HepG2 (cell line): ENCODE data around the gene TNFSF12. TPM values are rescaled to one million over a fixed set of nuclear protein-coding genes. Genes with fewer than 3 reads are reported as not detected.
A peak's percentile ranks its signal among the peaks of the same experiment; 100 is the strongest.

Source experiments
- ATAC-seq: fragments of 200-7000 bp; cut with Tn5 transposase; 3 replicates; pipeline ENCODE4 v1.9.1; 2020; ENCODE audit warnings: mild to moderate bottlenecking, moderate library complexity
- BruUV-seq: library from RNA; stranded (reverse); fragments of 400-500 nt; replicated peaks from 2 replicates; lab custom pipeline; 2021; lab: Mats Ljungman, UMichigan
- CTCF ChIA-PET: fragments of 300-600 bp; formaldehyde crosslinking; extraction: SDS; loops from one replicate; lab custom pipeline; 2021; ENCODE audit warnings: low total read pairs, inconsistent platforms, low intra/inter-chr PET ratio; lab: Yijun Ruan, JAX
- POLR2A ChIA-PET: fragments of 350-600 bp; sonication (Branson Sonifier 250); formaldehyde crosslinking; loops from one replicate; lab custom pipeline; 2020; ENCODE audit warnings: antibody characterized with exemption, inconsistent platforms; lab: Yijun Ruan, JAX
- DNase-seq: peaks from one replicate; pipeline ENCODE4 v3.0.0-alpha.2; 2015; ENCODE audit warnings: low spot score
- FAIRE-seq: peaks from 3 replicates; lab custom pipeline; 2011; peaks lifted over from hg19 to GRCh38; lab: Jason Lieb, UNC
- H2AFZ ChIP-seq: one replicate; pipeline ENCODE4 v1.6.1; 2011; ENCODE audit warnings: low read length, inconsistent platforms
- H3K27ac ChIP-seq: fragments of 300-600 bp; 3 replicates; pipeline ENCODE4 v1.8.0; 2011; ENCODE audit warnings: mixed run types, mild to moderate bottlenecking, mixed read lengths, low read length, inconsistent platforms; ENCODE audit not compliant: insufficient read depth; ENCODE audit errors: extremely low read length
- H3K27me3 ChIP-seq, 2 experiments: fragments of 200-600 bp in 1 of 2; 2 replicates in 1 of 2; 3 replicates in 1 of 2; pipeline versions ENCODE4 v1.6.0 to v1.8.0; 2011; ENCODE audit warnings: low read length in 2 of 2, mild to moderate bottlenecking in 2 of 2, moderate library complexity in 2 of 2, inconsistent platforms in 1 of 2; ENCODE audit not compliant: insufficient read depth in 2 of 2, control insufficient read depth in 1 of 2
- H3K36me3 ChIP-seq, 2 experiments: fragments of 200-600 bp in 1 of 2; replicated peaks in 1 of 2; 2 replicates in 1 of 2; 3 replicates in 1 of 2; pipeline versions ENCODE4 v1.5.1 to v1.8.0; 2011; ENCODE audit warnings: low read length in 2 of 2, inconsistent platforms in 1 of 2; ENCODE audit not compliant: insufficient read depth in 2 of 2, control insufficient read depth in 1 of 2
- H3K4me1 ChIP-seq: 2 replicates; pipeline ENCODE4 v1.5.1; 2012; ENCODE audit warnings: low read length, inconsistent platforms; ENCODE audit not compliant: insufficient read depth
- H3K4me2 ChIP-seq: 2 replicates; pipeline ENCODE4 v1.6.0; 2011; ENCODE audit warnings: low read depth, low read length, inconsistent platforms
- H3K4me3 ChIP-seq, 3 experiments: fragments of 200-600 bp in 1 of 3; sonication (generic), shearing (Covaris generic) in 1 of 3; replicated peaks in 1 of 3; 2 replicates each; pipeline ENCODE4 v1.5.1; 2011 to 2016; ENCODE audit warnings: low read length in 3 of 3, inconsistent platforms in 2 of 3, low read depth in 2 of 3, mild to moderate bottlenecking in 2 of 3, control low read depth in 1 of 3, mixed read lengths in 1 of 3; ENCODE audit not compliant: insufficient read depth in 1 of 3
- H3K79me2 ChIP-seq: one replicate; pipeline ENCODE4 v1.6.1; 2011; ENCODE audit warnings: low read length, inconsistent platforms; ENCODE audit not compliant: insufficient read depth
- H3K9ac ChIP-seq: 2 replicates; pipeline ENCODE4 v1.6.0; 2011; ENCODE audit warnings: mild to moderate bottlenecking, low read depth, low read length, inconsistent platforms; ENCODE audit not compliant: insufficient read depth
- H3K9me3 ChIP-seq: 2 replicates; pipeline ENCODE4 v1.5.1; 2012; ENCODE audit warnings: mild to moderate bottlenecking, low read length
- H4K20me1 ChIP-seq: 2 replicates; pipeline ENCODE4 v1.6.0; 2011; ENCODE audit warnings: inconsistent platforms, mild to moderate bottlenecking, low read length, moderate library complexity; ENCODE audit not compliant: insufficient read depth
- AGO2 ChIP-seq: fragments of 200-400 bp; formaldehyde crosslinking; optimal IDR thresholded peaks from 2 replicates; pipeline ENCODE3; 2017; ENCODE audit warnings: mild to moderate bottlenecking, low read depth, low read length, moderate library complexity
- BORCS8-MEF2B ChIP-seq: sonication (generic); formaldehyde crosslinking; IDR thresholded peaks from 2 replicates; pipeline ENCODE4 v1.8.0; 2022; ENCODE audit warnings: mild to moderate bottlenecking, missing genetic modification reagents
- GFI1 ChIP-seq: sonication (generic); formaldehyde crosslinking; IDR thresholded peaks from 2 replicates; pipeline ENCODE4 v1.5.0; 2020; ENCODE audit warnings: missing genetic modification reagents, mild to moderate bottlenecking, borderline replicate concordance
- RXRA ChIP-seq: sonication (generic); formaldehyde crosslinking; IDR thresholded peaks from 2 replicates; pipeline ENCODE4 v1.5.1; 2020; ENCODE audit warnings: missing genetic modification reagents
- ZFP36L1 ChIP-seq: sonication (generic); formaldehyde crosslinking; IDR thresholded peaks from 2 replicates; pipeline ENCODE4 v1.8.0; 2022; ENCODE audit warnings: mild to moderate bottlenecking, missing genetic modification reagents, moderate library complexity
- WGBS: methylation state at CpG from one replicate; pipeline ENCODE4 v1.1.6; 2017; ENCODE audit warnings: low lambda C conversion rate; 5-methylcytosine and 5-hydroxymethylcytosine counted together
- in situ Hi-C: cut with HindIII; loops from 2 replicates; pipeline ENCODE4 v1.10.0; 2017; ENCODE audit warnings: low pct_unique_long_range_greater_than_20kb; ENCODE audit not compliant: extremely low pct_ligation_motif_present
- intact Hi-C: fragments of 100-400 bp; cut with micrococcal nuclease; formaldehyde crosslinking; loops from one replicate; pipeline ENCODE4 v1.10.0; 2022; ENCODE audit not compliant: unreplicated experiment
- polyA plus RNA-seq, 8 experiments: library from polyadenylated mRNA; depleted of rRNA in 3 of 8; stranded (reverse) in 7 of 8; unstranded in 1 of 8; fragments of >200 nt; fragmentation: Illumina TruSeq in 4 of 8; extraction: Trizol in 4 of 8; gene quantifications; 2 replicates each; pipeline versions ENCODE4 v1.2.1 to v1.2.3, GENCODE V29; 2011 to 2016; ENCODE audit warnings: low read depth in 4 of 8, missing spikeins in 1 of 8, mixed read lengths in 1 of 8; ENCODE audit not compliant: insufficient read depth in 1 of 8
- total RNA-seq, 5 experiments: library from RNA; depleted of rRNA; stranded (reverse); fragments of >200 nt; fragmentation: Illumina TruSeq; extraction: Trizol; gene quantifications; 2 replicates each; pipeline ENCODE4 v1.2.3, GENCODE V29; 2016; ENCODE audit warnings: low read depth in 1 of 5
- TF ChIP-seq, protein P1 (sequence below): sonication (generic); formaldehyde crosslinking; IDR thresholded peaks from 2 replicates; pipeline ENCODE4 v1.4.0; 2020; ENCODE audit warnings: missing genetic modification reagents
- TF ChIP-seq, protein P2 (sequence below): sonication (generic); formaldehyde crosslinking; IDR thresholded peaks from 2 replicates; pipeline ENCODE4 v1.9.0; 2022; ENCODE audit warnings: low read depth, missing genetic modification reagents

Gene TNFSF12
- total and polyA plus RNA-seq, 2 of the 13 experiments (the other 11 are each of a cell fraction or from before 2014, with no cell fraction given) = 0.93 to 7.2 TPM

DNA sequence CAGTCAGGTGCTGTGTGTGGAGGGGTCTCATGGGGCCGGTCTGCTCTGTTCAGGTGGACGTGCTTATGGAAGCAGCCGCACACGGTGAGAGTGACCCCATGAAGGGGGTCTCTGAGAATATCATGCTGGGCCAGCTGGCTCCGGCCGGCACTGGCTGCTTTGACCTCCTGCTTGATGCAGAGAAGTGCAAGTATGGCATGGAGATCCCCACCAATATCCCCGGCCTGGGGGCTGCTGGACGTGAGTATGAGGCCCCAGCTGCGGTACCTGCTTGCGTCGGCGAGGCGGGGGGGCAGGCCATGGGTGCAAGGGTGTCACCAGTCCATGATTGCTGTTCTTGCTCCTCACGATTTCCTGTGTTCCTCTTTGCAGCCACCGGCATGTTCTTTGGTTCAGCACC is 36.8 kb upstream of the TNFSF12 start:
- ATAC-seq (no peak; the same call in 2 of the 3 replicates), FAIRE-seq (no peak), DNase-seq (no peak)
- TF ChIP-seq BORCS8-MEF2B (CRISPR knock-in tag) = no peak
- TF ChIP-seq, protein P1, sequence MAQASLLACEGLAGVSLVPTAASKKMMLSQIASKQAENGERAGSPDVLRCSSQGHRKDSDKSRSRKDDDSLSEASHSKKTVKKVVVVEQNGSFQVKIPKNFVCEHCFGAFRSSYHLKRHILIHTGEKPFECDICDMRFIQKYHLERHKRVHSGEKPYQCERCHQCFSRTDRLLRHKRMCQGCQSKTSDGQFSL (CRISPR knock-in tag) = 0 out of 2 replicates have a peak, but pooled peaks have one; percentile 27
- TF ChIP-seq ZFP36L1 = no peak
- TF ChIP-seq, protein P2, sequence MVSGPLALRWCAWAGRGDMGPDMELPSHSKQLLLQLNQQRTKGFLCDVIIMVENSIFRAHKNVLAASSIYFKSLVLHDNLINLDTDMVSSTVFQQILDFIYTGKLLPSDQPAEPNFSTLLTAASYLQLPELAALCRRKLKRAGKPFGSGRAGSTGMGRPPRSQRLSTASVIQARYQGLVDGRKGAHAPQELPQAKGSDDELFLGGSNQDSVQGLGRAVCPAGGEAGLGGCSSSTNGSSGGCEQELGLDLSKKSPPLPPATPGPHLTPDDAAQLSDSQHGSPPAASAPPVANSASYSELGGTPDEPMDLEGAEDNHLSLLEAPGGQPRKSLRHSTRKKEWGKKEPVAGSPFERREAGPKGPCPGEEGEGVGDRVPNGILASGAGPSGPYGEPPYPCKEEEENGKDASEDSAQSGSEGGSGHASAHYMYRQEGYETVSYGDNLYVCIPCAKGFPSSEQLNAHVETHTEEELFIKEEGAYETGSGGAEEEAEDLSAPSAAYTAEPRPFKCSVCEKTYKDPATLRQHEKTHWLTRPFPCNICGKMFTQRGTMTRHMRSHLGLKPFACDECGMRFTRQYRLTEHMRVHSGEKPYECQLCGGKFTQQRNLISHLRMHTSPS (CRISPR knock-in tag) = no peak
- TF ChIP-seq RXRA (CRISPR knock-in tag) = no peak
- TF ChIP-seq AGO2 = peak; percentile 67
- no peak for TF ChIP-seq GFI1
- ChIA-PET POLR2A (no interaction called here), CTCF (no interaction called here)
- H3K4me3 ChIP-seq = no peak overlapping the region
- H3K9ac ChIP-seq = no peak overlapping the region
- no peaks in the 10 kb centered on the region for H3K79me2 ChIP-seq
- BruUV-seq = no TSS peak
- H3K4me2 ChIP-seq = no peak overlapping the region
- H3K27me3 ChIP-seq = no peaks in the 10 kb centered on the region
- in situ Hi-C loops (loop anchor here (5.0 kb wide), 1 partner anchor 45 kb away; the partner anchor contains the start of gene TNFSF13), intact Hi-C loops (no loop called here)
- peaks cover 5% of the 10 kb centered on the region for H3K4me1 ChIP-seq
- H2AFZ ChIP-seq = no peak overlapping the region
- peaks cover 34 to 62% of the 10 kb centered on the region in 2 experiments for H3K36me3 ChIP-seq
- H4K20me1 ChIP-seq = no peaks in the 10 kb centered on the region
- no peaks in the 10 kb centered on the region for H3K9me3 ChIP-seq
- no peak overlapping the region for H3K27ac ChIP-seq
- 97% methylated on average over 9 of the region's 15 CpGs for WGBS
